Naive thymus-derived CD4-positive, alpha-beta T cell (primary cell): ENCODE data around the gene GPR153. TPM values are rescaled to one million over a fixed set of nuclear protein-coding genes. Genes with fewer than 3 reads are reported as not detected.
A peak's percentile ranks its signal among the peaks of the same experiment; 100 is the strongest.

ENCODE experiments used
- ATAC-seq: fragments of 150-1000 bp; cut with Tn5 transposase; 2 replicates; pipeline ENCODE4 v1.10.0; 2021; ENCODE audit warnings: mild to moderate bottlenecking, moderate library complexity
- CTCF ChIA-PET: fragments of 350-600 bp; sonication (Branson Sonifier 250); formaldehyde crosslinking; loops from one replicate; lab custom pipeline; 2021; ENCODE audit warnings: antibody characterized with exemption; lab: Charles Lee
- POLR2A ChIA-PET: fragments of 350-600 bp; sonication (Branson Sonifier 250); formaldehyde crosslinking; loops from one replicate; lab custom pipeline; 2021; ENCODE audit warnings: antibody characterized with exemption, inconsistent platforms; lab: Charles Lee
- DNase-seq, 9 donors: peaks; one replicate each; pipeline versions ENCODE4 v3.0.0 to v3.0.0-alpha.2; 2020 to 2022; ENCODE audit warnings: mixed read lengths in 1 of 9
- H3K27ac ChIP-seq: one replicate; pipeline ENCODE4 v1.7.0; 2013; ENCODE audit warnings: mild to moderate bottlenecking, low read depth, low read length, moderate library complexity
- H3K27me3 ChIP-seq, 2 donors: one replicate each; pipeline ENCODE4 v1.7.0; 2013; ENCODE audit warnings: low read length in 2 of 2, mild to moderate bottlenecking in 2 of 2, moderate library complexity in 2 of 2; ENCODE audit not compliant: control insufficient read depth in 2 of 2, insufficient read depth in 2 of 2
- H3K36me3 ChIP-seq, 3 experiments: 1 replicate in 2 of 3; 2 replicates in 1 of 3; pipeline ENCODE4 v1.7.0; 2013; ENCODE audit warnings: low read length in 3 of 3, mild to moderate bottlenecking in 3 of 3, moderate library complexity in 1 of 3; ENCODE audit not compliant: insufficient read depth in 3 of 3, control insufficient read depth in 2 of 3
- H3K4me1 ChIP-seq, 2 donors: one replicate each; pipeline ENCODE4 v1.7.0; 2013; ENCODE audit warnings: low read length in 2 of 2, mild to moderate bottlenecking in 2 of 2, moderate library complexity in 1 of 2; ENCODE audit not compliant: control insufficient read depth in 2 of 2, insufficient read depth in 2 of 2
- H3K4me3 ChIP-seq: 2 replicates; pipeline ENCODE4 v1.7.0; 2013; ENCODE audit warnings: mild to moderate bottlenecking, low read length
- H3K9me3 ChIP-seq, 3 experiments: 1 replicate in 2 of 3; 2 replicates in 1 of 3; pipeline ENCODE4 v1.7.0; 2013; ENCODE audit warnings: low read length in 3 of 3; ENCODE audit not compliant: control insufficient read depth in 2 of 3
- H3K27ac Mint-ChIP-seq, 9 donors: one replicate each; pipeline ENCODE4 v1.8.0; 2020 to 2022; ENCODE audit warnings: mixed read lengths in 9 of 9, mild to moderate bottlenecking in 8 of 9, moderate library complexity in 5 of 9, inconsistent platforms in 2 of 9
- H3K27me3 Mint-ChIP-seq, 5 donors: one replicate each; pipeline ENCODE4 v1.8.0; 2021 to 2022; ENCODE audit warnings: mixed read lengths in 5 of 5, mild to moderate bottlenecking in 1 of 5
- H3K36me3 Mint-ChIP-seq, 5 donors: one replicate each; pipeline ENCODE4 v1.8.0; 2020 to 2022; ENCODE audit warnings: mixed read lengths in 5 of 5, mild to moderate bottlenecking in 3 of 5, inconsistent platforms in 1 of 5
- H3K4me1 Mint-ChIP-seq, 7 donors: one replicate each; pipeline ENCODE4 v1.8.0; 2020 to 2022; ENCODE audit warnings: mixed read lengths in 7 of 7, mild to moderate bottlenecking in 3 of 7, inconsistent platforms in 1 of 7
- H3K4me3 Mint-ChIP-seq, 10 donors: one replicate each; pipeline ENCODE4 v1.8.0; 2020 to 2022; ENCODE audit warnings: mild to moderate bottlenecking in 10 of 10, mixed read lengths in 10 of 10, moderate library complexity in 6 of 10, inconsistent platforms in 2 of 10
- H3K9me3 Mint-ChIP-seq, 11 donors: one replicate each; pipeline ENCODE4 v1.8.0; 2020 to 2022; ENCODE audit warnings: mixed read lengths in 11 of 11, mild to moderate bottlenecking in 4 of 11, inconsistent platforms in 1 of 11, moderate library complexity in 1 of 11
- intact Hi-C, 2 donors: fragments of 100-400 bp; cut with micrococcal nuclease; formaldehyde crosslinking; loops; one replicate each; pipeline ENCODE4 v1.15.1; 2023
- polyA plus RNA-seq, 2 donors: library from polyadenylated mRNA; unstranded; fragments of 300-500 nt; fragmentation: Illumina TruSeq; gene quantifications; one replicate each; pipeline ENCODE4 v1.2.3, GENCODE V29; 2021
- total RNA-seq, 6 experiments: library from RNA in 5 of 6; stranded (reverse) in 5 of 6; gene quantifications; 1 replicate in 5 of 6; 2 replicates in 1 of 6; pipeline ENCODE4 v1.2.3 and lab custom pipeline; 2021 to 2026

Gene GPR153
- total and polyA plus RNA-seq, 7 experiments from 2014 or later, result 0.27 to 2.9 (median 0.59) TPM; not detected in 2

DNA sequence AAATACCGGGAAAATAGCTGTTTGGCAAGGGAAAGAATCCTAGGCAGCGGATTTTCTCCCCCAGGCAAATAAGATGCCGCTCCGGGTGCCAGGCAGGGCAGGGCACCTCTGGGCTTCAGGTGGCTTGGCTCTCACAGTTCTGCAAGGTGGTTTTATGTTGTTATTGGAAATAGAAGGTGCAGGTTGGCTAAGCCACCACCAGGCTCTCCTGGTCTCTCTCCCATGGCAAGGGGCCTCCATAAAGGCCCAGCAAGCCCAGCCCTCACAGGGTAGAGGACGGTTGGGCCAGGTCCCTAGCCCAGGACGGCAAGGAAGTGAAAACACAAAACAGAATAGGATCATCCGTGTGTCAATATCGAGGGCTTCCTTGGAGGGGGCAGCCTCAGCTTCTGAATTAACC is 37.6 kb upstream of the GPR153 start:
- Mint-ChIP-seq H3K4me1 (peaks cover 0 to 16% (median 5%) of the 10 kb centered on the region in 7 donors), H3K27ac (no peak overlapping the region), H3K36me3 (peaks cover 0 to 16% (median 3%) of the 10 kb centered on the region in 5 donors), H3K9me3 (no peaks in the 10 kb centered on the region), H3K4me3 (no peak overlapping the region), H3K27me3 (no peaks in the 10 kb centered on the region)
- DNase-seq (no peak), ATAC-seq (no peak)
- H3K9me3 ChIP-seq, result no peaks in the 10 kb centered on the region
- H3K36me3 ChIP-seq, result peaks cover 0 to 9% (median 0%) of the 10 kb centered on the region in 3 experiments
- no peak overlapping the region for H3K27ac ChIP-seq
- ChIA-PET CTCF (no interaction called here), POLR2A (interaction anchor here (0.6 kb wide), 1 partner anchor 1660 kb away, joined by 5 read pairs; no protein-coding TSS in a partner anchor)
- intact Hi-C loops, result no loop called here
- H3K4me1 ChIP-seq, result no peaks in the 10 kb centered on the region
- H3K4me3 ChIP-seq, result no peak overlapping the region
- H3K27me3 ChIP-seq, result no peaks in the 10 kb centered on the region

DNA sequence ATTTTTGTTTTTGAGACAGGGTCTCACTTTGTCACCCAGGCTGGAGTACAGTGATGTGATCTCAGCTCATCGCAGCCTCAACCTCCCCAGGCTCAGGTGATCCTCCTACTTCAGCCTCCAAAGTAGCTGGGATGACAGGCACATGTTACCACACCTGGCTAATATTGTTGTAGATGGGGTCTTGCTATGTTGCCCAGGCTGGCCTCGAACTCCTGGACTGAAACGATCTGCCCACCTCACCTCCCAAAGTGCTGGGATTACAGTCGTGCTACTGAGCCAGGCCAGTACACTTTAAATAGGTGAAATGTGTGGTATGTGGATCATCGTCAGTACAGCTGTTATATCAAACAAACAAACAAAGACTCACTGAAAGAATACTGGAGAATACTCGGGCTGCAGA is 35.0 kb upstream of the GPR153 start:
- Histone ChIP-seq H3K27ac (no peak overlapping the region), H3K4me3 (no peak overlapping the region), H3K36me3 (peaks cover 0 to 9% (median 0%) of the 10 kb centered on the region in 3 experiments), H3K27me3 (no peaks in the 10 kb centered on the region), H3K4me1 (no peaks in the 10 kb centered on the region), H3K9me3 (no peaks in the 10 kb centered on the region)
- H3K4me3 Mint-ChIP-seq, result no peak overlapping the region
- no peak for DNase-seq
- ChIA-PET CTCF (interaction anchor here (0.7 kb wide), 1 partner anchor 783 kb away, joined by 8 read pairs; no protein-coding TSS in a partner anchor), POLR2A (interaction anchor here (0.7 kb wide), 1 partner anchor 478 kb away, joined by 3 read pairs; no protein-coding TSS in a partner anchor)
- intact Hi-C loops, result no loop called here
- no peak for ATAC-seq
- no peak overlapping the region for H3K27ac Mint-ChIP-seq
- peaks cover 0 to 16% (median 5%) of the 10 kb centered on the region in 7 donors for H3K4me1 Mint-ChIP-seq
- H3K9me3 Mint-ChIP-seq, result no peaks in the 10 kb centered on the region
- H3K36me3 Mint-ChIP-seq, result peaks cover 0 to 18% (median 3%) of the 10 kb centered on the region in 5 donors
- no peaks in the 10 kb centered on the region for H3K27me3 Mint-ChIP-seq

DNA sequence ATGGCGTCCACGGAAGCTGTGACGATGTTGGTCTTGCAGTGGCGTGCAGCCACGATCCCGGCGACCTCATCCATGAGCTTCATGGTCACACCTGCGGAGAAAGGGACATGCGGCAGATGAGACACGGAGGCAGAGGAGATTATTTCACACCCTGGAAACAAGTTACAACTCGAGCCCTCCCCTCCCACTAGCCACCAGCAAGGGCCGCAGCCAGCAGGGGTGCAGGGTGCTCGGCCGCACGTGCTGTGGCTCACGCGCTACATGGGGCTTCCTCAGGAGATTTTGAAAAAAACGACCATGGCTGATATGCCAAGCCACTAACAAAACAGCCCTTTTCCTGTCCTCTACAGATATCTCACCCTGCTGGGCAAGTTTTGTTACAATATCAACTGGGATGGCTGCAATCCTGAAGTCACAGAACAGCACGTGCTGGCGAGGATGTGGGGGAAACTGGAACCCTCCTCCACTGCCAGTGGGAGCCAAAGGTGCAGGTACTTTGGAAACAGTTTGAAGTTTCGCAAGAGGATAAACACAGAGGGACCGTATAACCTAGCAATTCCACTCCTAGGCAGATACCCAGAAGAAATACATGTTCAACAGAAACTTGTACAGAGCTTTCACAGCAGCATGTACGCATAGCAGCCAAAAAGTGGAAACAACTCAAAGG is 34.1 kb upstream of the GPR153 start:
- no peak overlapping the region for H3K4me3 Mint-ChIP-seq
- CTCF ChIA-PET, result no interaction called here
- peak; percentile 54 for ATAC-seq
- H3K36me3 Mint-ChIP-seq, result peaks cover 0 to 13% (median 3%) of the 10 kb centered on the region in 5 donors
- H3K9me3 Mint-ChIP-seq, result no peaks in the 10 kb centered on the region
- no peaks in the 10 kb centered on the region for H3K9me3 ChIP-seq
- H3K36me3 ChIP-seq, result peaks cover 0 to 4% (median 0%) of the 10 kb centered on the region in 3 experiments
- intact Hi-C loops, result no loop called here
- POLR2A ChIA-PET, result no interaction called here
- no peak overlapping the region for H3K4me3 ChIP-seq
- H3K27me3 ChIP-seq, result no peaks in the 10 kb centered on the region
- no peak for DNase-seq
- H3K27me3 Mint-ChIP-seq, result no peaks in the 10 kb centered on the region
- peak overlapping the region in 2 of 9 donors; percentile 12 to 74 for H3K27ac Mint-ChIP-seq
- no peaks in the 10 kb centered on the region for H3K4me1 ChIP-seq
- peaks cover 0 to 16% (median 5%) of the 10 kb centered on the region in 7 donors for H3K4me1 Mint-ChIP-seq
- H3K27ac ChIP-seq, result no peak overlapping the region

DNA sequence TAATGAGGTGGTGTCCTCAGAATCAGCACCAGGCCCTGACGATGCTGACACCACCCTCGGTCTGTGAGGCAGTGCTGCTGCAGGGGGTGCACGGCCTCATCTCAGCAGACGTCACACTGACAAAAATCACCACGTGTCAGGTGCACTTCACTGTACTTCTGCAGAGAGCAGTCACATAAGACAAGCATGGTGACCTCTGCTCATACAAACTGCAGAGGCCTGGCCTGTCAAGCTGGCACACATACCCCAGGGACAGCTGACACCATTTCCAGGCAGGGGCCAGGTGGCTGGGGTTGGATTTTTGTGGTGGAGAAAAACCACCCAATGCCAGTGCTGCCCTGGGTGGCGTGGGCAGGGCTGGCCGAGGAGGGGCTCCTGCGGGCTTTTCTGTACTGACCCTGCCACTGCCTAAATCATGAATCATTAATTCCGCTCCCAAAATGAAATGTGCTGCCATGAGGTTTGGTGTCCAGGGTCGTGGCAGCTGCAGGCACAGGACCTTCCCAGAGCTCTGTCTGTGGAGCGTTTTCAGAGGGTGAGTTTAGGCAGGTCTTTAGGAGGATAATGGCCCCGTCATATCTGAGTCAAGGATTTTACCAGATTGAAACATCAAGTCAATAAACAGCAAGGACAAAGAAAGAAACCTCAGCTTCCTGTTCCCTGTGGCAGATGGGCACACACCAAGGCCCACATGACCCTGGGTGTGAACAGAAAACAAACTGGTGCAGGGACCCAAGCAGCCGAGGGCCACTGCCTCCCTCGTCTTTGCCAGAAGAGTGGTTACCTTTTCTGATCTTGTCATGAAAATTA is 33.4 kb upstream of the GPR153 start:
- DNase-seq, result no peak
- H3K4me1 Mint-ChIP-seq, result peaks cover 0 to 16% (median 5%) of the 10 kb centered on the region in 7 donors
- ChIA-PET POLR2A (no interaction called here), CTCF (no interaction called here)
- no peak overlapping the region for H3K27ac ChIP-seq
- H3K27me3 ChIP-seq, result no peaks in the 10 kb centered on the region
- H3K4me1 ChIP-seq, result no peaks in the 10 kb centered on the region
- H3K36me3 Mint-ChIP-seq, result peaks cover 0 to 13% (median 3%) of the 10 kb centered on the region in 5 donors
- H3K27ac Mint-ChIP-seq, result peak overlapping the region in 1 of 9 donors; percentile 46
- no peak overlapping the region for H3K4me3 Mint-ChIP-seq
- peak; percentile 66 for ATAC-seq
- intact Hi-C loops, result no loop called here
- peaks cover 0 to 4% (median 0%) of the 10 kb centered on the region in 3 experiments for H3K36me3 ChIP-seq
- no peak overlapping the region for H3K4me3 ChIP-seq
- no peaks in the 10 kb centered on the region for H3K9me3 Mint-ChIP-seq
- no peaks in the 10 kb centered on the region for H3K27me3 Mint-ChIP-seq
- H3K9me3 ChIP-seq, result no peaks in the 10 kb centered on the region

DNA sequence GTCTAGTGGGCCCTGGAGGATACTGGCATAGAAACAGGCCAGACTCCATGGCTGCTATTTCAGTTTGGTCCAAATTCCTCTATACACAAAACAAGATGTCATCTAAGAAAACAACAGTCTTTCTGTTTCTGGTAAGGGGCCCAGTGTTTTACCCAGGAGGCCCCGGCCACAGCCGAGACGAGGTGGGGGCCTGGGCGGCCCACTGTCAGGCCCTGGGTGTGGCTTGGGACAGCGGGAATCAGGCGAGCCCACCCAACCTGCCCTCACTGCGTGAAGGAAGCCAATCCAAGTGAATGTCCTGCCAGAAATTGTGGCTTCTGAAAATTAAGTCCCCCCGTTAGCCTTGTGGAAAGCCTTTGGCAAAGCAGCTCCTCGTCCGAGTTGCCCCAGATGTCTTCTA is 31.2 kb upstream of the GPR153 start:
- Histone ChIP-seq H3K9me3 (no peaks in the 10 kb centered on the region), H3K4me1 (no peaks in the 10 kb centered on the region), H3K4me3 (no peak overlapping the region), H3K27me3 (no peaks in the 10 kb centered on the region), H3K27ac (no peak overlapping the region), H3K36me3 (peaks cover 0 to 4% (median 0%) of the 10 kb centered on the region in 3 experiments)
- Mint-ChIP-seq H3K4me1 (peaks cover 0 to 16% (median 5%) of the 10 kb centered on the region in 7 donors), H3K27me3 (no peaks in the 10 kb centered on the region), H3K27ac (no peak overlapping the region), H3K4me3 (no peak overlapping the region), H3K9me3 (no peaks in the 10 kb centered on the region), H3K36me3 (peaks cover 0 to 13% (median 3%) of the 10 kb centered on the region in 5 donors)
- ATAC-seq (no peak), DNase-seq (no peak)
- POLR2A ChIA-PET, result no interaction called here
- CTCF ChIA-PET, result no interaction called here
- intact Hi-C loops, result no loop called here

DNA sequence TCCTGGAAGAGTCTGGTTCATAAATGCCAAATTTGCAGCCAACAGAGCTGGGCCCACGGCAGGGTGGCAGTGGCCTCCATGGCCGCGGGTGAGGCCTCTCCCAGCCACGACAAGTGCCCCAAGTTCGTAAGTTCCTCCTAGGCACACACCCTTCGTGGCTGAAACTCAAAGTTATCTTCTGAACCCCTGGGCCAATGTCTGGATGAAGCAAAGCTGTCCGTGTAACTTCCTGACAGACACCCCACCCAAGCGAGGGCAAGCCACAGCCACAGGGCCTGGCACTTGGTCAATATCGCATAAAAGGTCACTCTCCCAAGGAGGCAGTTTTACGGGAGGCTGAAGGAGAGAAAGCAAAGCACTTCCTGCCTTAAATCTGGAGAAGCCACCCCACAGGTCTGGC is 27.8 kb upstream of the GPR153 start:
- CTCF ChIA-PET, result no interaction called here
- Mint-ChIP-seq H3K4me1 (peaks cover 0 to 3% (median 0%) of the 10 kb centered on the region in 7 donors), H3K36me3 (peaks cover 0 to 6% (median 2%) of the 10 kb centered on the region in 5 donors), H3K27ac (no peak overlapping the region), H3K9me3 (no peaks in the 10 kb centered on the region), H3K27me3 (no peaks in the 10 kb centered on the region), H3K4me3 (no peak overlapping the region)
- ATAC-seq (peak; percentile 22), DNase-seq (no peak)
- Histone ChIP-seq H3K4me3 (no peak overlapping the region), H3K27ac (no peak overlapping the region), H3K4me1 (no peaks in the 10 kb centered on the region), H3K27me3 (no peaks in the 10 kb centered on the region), H3K9me3 (no peaks in the 10 kb centered on the region), H3K36me3 (no peaks in the 10 kb centered on the region)
- POLR2A ChIA-PET, result no interaction called here
- intact Hi-C loops, result no loop called here
